Embryonic facial prominence (tissue), 1 donor: ENCODE results near the gene MFAP2.

ENCODE experiments used
- DNase-seq: peaks from one replicate; pipeline ENCODE4 v3.0.0-alpha.2; 2016; ENCODE audit errors: extremely low spot score

MFAP2 gene, protein sequence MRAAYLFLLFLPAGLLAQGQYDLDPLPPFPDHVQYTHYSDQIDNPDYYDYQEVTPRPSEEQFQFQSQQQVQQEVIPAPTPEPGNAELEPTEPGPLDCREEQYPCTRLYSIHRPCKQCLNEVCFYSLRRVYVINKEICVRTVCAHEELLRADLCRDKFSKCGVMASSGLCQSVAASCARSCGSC

DNA sequence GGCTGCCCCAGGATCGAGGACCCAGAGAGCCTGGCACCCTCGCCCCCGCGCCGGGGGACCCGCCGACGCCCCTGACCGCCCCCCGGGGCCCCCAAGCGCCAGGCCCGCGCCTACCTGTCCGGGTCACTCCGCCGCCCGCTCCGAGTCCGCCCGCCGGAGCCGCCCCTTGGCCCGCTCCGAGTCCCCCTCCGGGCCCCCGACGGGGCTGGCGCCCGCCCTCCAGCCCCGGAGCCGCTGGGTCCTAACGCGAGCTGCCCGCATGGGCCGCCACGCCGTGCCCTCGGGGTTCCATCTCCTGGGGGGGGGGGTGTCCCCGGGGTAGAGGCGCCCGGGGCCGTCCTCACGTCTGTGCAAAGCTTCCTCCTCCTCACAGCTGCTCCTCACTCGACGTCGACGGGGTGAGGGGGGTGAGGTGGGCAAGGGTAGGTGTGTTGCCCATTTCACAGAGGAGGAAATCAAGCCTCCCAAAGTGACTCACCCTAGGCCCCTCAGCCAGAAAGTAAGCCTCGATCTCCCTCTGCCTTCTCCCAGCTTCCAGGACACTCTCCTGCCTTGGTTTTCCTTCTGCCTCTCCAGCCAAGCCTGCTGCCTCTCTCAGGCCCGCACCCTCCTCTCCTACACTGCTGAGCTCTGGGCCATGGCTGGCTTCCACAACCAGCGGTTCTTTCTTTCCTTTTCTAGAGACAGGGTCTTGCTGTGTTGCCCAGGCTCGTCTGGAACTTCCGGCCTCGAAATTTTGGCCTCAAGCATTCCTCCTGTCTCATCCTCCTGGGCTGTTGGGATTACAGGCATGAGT is at the start of gene MFAP2:
Gene MFAP2 (minus strand): TSS at position 148 of the 796 bp plus-strand sequence. CDS start 2,347 bp downstream, outside the sequence.
- DNase-seq, result no peak

DNA sequence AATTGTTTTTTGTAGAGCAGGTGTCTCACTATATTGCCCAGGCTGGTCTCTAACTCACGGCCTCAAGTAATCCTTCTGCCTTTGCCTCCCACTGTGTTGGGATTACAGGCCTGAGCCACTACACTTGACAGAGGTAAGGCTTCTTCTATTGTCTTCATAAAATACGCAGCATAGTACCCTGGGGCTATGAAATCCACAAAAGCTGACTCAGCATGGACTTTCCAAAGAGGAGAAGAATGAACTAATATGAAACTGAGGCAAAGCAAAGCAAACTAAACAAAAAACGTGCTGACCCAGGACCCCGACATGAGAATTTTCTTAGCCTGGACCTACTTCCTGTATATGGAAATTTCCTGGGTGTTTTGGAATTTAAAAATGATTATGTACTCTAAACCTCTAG is 49.8 kb upstream of the MFAP2 start:
- no peak for DNase-seq

DNA sequence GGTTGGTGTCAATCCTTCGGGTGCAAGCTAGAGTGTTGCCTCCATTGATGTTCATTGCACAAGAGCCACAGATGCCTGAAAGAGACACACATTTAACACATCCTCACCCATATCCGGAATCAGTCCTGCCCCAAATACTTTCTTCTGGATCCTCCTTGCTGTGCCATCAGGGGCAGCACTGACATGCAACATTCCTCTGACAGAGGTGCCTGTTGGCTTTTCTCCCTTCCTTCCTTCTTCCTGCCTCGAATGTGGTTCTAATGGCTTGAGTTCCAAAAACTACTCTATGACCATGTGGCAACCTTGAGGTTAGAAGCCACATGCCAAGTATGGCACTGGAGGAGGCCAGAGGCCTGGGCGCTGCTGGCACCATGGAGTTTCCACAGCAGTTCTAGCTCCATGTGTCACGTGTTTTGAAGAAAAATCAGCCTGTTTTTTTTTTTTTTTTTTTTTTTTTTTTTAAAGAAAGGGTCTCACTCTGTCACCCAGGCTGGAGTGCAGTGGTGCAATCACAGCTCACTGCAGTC is 48.3 kb upstream of the MFAP2 start:
- no peak for DNase-seq

DNA sequence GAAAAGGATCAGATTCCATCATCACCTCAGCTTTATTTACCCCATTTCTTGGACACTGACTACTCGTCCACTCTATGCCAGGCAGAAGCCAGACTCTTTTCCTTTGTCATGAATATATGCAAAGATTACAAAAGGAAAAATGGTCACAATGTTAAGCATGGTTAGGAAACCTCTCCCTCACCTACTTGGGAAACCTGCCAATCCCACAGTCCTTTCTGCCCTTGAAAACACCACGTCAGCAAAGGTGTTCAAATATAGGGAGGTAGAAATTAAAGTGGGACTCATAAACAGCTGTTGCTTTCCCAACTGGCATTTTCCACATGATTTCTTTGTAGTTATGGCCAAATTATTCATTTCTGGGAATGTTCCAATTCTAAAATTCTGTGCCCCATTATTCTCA is 47.5 kb upstream of the MFAP2 start:
- DNase-seq, result no peak

DNA sequence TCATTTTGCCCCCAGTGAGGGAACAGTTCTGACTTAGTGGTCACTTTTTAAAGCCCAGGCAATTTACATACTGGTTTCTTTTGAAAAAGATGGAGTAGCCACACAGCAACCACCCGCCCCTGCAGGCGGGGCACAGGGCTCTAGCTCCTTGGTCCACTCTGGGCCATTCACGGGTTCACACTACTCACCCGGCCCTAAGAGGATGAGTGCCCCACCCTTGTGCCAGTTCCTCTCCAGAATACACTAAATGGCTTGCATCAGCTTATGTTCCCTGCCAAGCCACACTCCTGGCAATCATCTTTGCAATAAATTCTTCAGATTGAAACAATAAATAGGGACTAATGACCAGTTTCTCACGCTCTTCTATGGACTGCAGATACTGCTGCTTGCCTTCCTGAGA is 47.0 kb upstream of the MFAP2 start:
- no peak for DNase-seq

DNA sequence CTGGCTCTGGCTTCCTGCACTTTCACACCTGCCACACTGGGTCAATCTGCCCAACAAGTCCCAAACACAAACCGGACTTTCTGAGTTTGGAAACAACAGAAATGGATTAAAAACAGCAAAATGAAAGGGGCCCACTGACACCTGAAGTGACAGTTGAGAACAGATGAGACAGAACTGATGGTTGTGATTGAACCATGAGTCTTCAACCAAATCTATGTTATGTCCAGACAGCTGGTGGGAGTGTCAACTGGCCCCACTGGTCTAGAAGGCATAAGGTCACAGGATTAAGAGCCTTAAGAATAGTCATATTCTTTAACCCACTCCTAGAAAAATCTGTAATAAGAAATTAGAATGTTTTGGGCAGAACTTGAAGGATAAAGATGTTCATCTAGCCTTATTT is 44.3 kb upstream of the MFAP2 start:
- no peak for DNase-seq

DNA sequence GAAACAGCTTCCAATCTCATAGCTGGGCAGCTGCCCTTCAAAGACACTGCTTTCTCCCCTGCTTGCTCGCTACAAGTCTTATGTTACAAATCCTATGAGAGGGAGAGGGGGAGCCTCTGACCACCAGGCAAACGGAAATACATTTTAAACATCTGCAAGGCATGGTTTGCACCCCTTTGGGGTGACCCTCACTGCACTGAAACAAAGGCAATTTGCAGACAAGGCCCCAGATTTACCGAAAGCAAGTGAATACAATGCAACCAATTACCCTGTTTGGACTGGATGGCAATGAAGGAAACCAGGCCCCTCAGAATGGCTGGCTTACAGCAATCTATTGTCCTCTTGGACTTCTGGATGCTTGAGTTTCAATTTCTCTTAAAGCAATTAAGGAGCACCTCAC is 43.2 kb upstream of the MFAP2 start:
- no peak for DNase-seq

DNA sequence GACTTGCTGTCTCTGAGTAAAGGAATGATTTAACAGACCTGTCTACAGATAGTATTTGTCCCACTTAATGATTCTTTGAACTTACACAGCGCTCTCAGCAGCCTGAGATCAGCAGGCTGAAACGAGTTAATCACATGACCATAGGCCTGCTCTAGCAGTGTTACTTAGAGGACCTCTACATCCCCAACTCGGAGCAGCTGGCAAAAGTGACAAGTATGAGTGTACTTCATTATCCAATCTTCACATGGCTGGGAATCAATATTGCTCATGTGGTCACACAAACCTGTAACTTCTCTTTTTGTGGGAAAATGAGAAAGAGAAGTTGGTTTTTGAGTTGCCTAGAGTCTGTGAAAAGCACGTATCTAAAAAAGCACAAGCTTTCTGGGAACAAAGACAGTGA is 42.7 kb upstream of the MFAP2 start:
- DNase-seq, result no peak

DNA sequence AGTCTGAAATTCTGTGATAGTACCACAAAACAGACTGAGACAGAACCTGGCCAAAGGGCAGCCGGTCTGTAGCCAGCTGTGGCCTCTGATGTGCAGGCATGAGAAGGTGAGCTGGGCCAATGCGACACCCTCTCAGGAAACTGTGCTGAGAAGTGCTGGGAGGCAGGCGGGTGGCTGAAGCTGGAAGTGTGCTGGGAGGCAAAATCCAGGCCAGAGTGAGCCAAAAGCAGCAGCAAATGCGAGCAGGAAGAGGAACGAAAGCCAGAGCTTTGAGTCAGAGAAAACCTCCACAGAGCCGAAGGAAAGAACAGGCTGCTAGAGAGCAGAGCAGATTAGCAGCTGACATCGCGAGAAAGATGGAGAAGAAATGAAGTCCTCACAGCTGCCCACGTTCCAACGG is 41.5 kb upstream of the MFAP2 start:
- no peak for DNase-seq

DNA sequence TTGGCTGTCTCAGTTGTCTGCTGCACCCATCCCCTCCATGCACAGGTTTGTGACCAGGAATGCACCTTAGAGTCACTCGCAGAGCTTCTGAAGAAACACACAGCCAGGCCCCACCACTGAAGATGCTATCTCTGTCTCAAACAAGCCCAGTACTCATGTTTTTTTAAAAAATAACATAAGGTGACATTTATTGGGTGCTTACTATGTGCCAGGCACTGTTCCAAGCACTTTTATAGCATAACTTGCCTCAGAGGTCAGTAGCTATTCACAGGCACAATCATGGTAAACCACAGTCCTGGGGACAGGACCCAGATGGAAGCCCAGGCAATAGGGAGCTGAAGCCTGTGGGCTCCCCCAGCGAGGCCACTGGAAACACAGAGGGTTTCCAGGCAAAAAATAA is 40.1 kb upstream of the MFAP2 start:
- DNase-seq, result no peak

DNA sequence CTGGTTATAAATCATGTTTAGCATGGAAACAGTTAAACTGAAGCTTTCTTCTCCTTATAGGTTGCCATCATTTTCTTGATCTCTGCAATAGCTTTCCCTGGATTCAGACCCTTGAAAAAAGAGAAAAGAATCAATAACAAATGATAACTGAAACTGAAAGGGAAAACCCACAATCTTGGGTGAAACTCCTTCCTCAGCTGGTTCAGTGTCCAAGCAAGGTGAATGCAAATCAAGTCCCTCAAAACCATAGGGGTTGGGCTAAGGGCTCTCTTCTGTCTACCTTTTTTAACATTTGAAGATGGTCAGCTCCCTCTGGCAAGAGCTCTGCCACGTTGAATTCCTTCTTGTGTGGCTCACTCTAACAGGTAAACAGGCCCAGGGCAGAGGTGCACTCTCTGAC is 38.4 kb upstream of the MFAP2 start:
- DNase-seq, result no peak

DNA sequence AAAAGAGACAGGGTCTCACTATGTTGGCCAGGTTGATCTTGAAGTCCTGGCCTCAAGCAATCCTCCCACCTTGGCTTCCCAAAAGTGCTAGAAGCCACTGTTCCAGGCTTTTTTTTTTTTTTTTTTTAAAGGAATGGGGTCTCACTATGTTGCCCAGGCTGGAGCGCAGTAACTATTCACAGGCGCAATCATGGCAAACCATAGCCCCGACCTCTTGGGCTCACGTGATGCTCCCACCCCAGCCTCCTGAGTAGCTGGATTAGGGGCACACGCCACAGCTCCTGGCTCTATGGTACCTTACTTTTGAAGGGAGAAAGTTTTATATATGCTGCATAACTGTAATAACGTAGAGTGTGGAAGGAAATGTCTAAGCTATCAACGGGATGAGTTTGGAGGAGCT is 37.0 kb upstream of the MFAP2 start:
- DNase-seq, result no peak

DNA sequence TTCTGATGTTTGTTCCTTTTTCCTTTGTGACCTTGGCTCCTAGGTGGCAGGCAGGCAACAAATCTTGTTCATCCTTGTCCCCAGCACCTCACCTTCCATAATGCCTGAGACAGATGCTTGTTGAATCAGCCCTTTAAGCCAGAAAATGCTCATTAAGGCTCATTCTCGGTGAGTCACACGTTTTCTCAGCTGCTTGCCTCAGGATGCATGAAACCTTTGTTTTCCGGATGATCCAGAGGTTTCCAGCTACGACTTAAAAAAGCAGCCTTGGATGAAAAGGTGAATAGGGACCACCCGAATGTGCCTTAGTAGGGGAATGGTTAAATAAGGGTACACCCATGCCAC is 35.9 kb upstream of the MFAP2 start:
- no peak for DNase-seq

DNA sequence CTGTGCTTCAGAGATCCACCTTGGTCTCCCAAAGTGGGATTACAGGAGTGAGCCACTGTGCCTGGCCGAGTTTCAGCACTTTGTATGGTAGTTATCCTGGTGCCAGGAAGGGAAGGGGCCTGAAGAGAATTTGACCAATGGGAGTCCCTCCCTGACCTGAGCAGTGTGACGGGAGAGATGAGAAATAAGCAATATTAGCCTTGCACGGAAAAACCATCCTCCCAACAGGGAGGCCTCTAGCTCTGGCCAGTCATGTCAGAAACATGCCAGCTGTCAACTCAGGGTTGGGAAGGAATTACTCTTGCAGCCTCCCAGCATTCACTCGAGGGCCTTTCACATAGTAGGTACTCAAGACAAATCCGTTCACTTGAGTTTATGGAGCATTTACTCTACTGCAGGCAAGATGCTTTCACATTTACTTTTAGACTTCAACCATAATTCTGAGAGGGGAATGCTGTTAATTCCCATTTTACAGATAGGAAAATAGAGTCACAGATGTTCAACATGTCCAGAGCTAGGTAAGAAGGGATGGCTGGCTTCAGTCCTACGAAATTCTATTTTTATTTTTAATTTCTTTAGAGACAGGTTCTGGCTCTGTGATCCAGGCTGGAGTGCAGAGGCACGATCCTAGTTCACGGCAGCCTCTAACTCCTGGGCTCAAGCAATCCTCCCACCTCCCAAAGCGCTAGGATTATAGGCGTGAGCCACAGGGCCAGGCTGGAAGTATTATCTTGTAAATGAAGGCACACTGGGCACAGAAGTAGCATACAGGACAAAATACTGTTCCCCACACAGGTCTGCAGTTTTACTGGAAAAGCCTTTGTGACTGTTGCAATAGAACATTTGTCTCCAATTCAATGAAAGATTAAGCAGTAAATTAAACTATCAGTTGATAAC is 34.5 kb upstream of the MFAP2 start:
- no peak for DNase-seq

DNA sequence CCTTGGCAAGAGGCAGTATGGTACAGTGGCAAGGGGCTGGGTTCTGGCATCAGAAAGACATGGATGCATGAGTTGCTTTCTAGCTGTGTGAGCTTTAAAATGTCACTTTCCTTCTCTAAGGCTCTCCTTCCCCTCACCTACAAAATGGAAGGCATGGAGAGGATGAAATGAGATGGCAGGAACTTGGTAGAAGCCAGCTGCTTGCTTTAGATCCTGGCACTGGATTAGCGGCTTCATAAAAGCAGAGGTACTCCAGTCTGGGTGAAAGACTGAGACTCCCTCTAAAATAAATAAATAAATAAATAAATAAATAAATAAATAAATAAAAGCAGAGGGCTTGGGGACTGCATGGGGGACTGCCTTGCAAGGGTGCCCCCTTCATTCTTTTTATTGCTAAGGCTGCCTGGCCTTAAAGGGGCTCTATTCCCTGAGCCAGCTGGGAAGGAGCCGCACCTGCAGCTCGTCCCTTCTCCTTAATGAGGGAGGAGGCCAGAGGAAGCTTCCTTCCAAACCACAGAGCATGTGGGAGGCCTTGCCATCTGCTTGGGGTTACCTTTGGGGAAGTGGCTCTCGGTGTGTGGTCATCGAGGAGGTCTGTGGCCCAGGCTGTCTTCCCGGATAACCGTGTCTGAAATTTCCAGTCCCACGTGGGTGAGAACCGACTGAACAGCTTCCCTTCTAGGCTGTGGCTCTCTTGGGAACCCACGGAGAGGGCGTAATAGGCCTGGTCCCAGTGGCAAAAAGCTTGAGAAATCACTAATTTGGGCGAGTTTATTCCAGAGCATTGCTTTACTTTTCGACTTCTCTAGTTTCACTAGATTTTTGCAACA is 33.3 kb upstream of the MFAP2 start:
- no peak for DNase-seq

DNA sequence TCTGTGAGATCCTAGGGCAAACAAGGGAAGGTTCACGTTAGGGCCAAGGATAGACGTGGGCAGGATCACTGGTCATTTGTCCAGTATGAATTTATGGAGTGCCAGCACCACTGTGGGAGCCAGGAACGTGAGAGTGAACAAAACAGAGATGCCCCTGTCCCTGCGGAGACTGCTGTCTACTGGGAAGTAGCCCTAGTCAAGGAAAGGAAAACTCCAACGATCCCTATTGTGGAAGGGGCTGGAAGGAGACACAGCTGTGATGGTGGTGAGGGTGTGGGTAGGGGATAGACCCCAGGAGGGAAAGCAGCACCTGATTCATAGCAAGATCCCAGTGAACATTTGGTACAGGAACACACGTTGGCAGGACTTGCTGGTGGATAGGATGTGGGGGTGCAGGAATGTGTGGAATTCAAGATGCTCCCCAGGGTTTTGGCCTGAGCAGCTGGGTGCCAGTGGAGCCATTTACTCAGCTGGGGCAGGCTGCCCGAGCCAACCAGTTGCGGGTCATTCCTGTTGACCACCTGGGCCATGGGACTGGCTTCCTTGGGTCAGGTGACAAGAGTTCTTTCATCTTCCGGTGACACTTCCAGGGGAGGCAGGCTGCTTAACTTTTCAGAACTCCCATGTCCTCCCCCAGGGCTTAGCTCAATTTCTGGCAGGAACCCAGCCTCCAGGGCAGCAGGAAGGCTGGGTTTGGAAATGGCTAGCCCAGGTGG is 32.5 kb upstream of the MFAP2 start:
- DNase-seq, result no peak

DNA sequence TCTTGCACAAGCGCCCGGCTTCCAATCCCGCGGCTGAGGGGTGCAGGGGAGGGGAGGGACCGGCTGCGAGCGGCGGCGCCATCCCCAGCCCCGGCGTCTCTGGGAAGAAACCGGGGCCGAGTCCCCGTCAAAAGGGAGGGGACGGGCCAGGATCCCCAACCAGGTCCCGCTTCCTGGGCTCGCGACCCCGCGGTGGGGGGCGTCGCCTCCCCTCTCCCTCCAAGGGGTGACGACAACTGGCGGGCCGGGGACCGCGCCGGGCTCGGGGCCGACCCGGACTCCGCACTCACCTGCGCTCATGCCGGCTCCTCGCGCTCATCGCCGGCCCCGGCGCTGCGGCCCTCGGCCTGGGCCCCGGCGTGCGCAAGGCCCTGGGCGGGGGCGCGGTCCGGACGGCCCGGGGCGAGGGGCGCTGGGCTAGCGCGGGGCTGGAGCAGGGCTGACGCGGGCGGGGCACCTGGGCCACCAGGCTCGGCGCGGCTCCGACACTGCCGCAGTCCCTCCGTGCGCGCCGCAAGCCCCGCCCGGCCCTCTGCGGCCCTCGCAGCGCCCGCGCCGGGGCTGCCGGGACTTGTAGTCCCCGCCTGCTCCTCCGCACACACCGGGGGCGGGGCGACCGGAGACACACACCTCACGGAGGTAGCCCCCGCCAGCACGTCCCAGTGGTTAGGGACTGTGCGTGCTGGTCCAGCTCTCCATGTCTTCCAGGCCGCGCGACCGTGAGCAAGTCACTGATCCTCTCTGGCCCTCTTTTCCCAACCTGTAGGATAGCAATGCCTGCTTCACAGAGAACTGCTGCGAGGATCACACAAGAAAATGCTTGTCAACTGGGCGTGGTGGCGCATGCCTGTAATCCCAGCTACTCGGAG is 31.3 kb upstream of the MFAP2 start, which contains the start of gene ATP13A2:
Gene ATP13A2 (minus strand): TSS at position 490 of the 869 bp plus-strand sequence. CDS start 190 bp downstream, at position 300.
- peak; percentile 45 for DNase-seq

DNA sequence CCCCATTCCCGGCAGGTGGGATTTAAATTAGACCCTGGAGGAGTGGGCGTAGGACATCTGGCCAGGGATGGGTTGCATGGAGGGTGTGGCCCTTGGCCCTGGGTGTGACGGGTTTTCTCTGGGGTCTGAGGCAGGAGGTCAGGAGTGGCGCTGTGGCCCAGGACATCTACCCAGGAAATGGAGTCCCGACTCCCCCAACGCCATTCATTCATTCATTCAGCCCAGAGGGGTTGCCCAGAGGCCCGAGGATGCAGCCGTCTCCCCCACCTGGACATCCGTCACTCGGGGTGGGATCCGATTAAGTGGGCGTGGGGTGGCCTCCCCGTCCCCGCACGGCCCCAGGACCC is 30.6 kb upstream of the MFAP2 start:
- no peak for DNase-seq

DNA sequence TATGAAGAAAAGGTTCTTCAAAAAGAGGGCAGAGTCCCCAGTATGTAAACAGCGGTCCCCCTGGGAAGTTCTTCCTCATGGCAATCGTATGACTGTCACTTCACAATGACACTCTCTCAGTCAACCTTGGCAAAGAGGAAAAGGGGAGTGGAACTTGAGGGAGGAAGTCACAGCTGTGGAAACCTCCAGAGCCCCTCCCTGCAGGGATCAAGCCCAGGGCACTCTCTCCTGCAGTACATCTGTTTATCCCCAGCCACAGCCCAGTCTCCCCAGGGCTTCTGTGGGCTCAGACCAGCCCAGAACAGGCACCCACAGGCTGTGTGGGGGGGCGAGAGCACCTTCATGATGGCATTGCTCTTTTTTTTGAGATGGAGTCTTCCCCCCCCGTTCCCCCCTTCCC is 29.3 kb upstream of the MFAP2 start:
- DNase-seq, result no peak
